Left ventricle myocardium superior (tissue), 1 donor: Measurements from ENCODE around the gene GRID1. TPM values are rescaled to one million over a fixed set of nuclear protein-coding genes. Genes with fewer than 3 reads are reported as not detected.
"Not testable (repeated sequence)": the region's sequence is repeated elsewhere in the genome, so short reads cannot be mapped to it uniquely, and the experiment has no call there.

Source experiments
- ATAC-seq: fragments of 200-7000 bp; cut with Tn5 transposase; one replicate; pipeline ENCODE4 v1.9.1; 2020; ENCODE audit warnings: mild to moderate bottlenecking, moderate library complexity
- DNase-seq: peaks from one replicate; pipeline ENCODE4 v3.0.0-alpha.2; 2020
- intact Hi-C: fragments of 100-400 bp; cut with micrococcal nuclease; formaldehyde crosslinking; loops from one replicate; pipeline ENCODE4 v1.11.0; 2022
- total RNA-seq: library from RNA; stranded (reverse); fragmentation: NEBNext Ultra II Directional; extraction: Animal tissue kit (Norgen Biotek cat#: 25700); gene quantifications from one replicate; pipeline ENCODE4 v1.2.1, GENCODE V29; 2021
- donor health status: DM: no; HTN: yes; CAD: no; lungs with severe emphysema.

Gene GRID1
- total RNA-seq, 1 donor from 2014 or later: 2.4 TPM

DNA sequence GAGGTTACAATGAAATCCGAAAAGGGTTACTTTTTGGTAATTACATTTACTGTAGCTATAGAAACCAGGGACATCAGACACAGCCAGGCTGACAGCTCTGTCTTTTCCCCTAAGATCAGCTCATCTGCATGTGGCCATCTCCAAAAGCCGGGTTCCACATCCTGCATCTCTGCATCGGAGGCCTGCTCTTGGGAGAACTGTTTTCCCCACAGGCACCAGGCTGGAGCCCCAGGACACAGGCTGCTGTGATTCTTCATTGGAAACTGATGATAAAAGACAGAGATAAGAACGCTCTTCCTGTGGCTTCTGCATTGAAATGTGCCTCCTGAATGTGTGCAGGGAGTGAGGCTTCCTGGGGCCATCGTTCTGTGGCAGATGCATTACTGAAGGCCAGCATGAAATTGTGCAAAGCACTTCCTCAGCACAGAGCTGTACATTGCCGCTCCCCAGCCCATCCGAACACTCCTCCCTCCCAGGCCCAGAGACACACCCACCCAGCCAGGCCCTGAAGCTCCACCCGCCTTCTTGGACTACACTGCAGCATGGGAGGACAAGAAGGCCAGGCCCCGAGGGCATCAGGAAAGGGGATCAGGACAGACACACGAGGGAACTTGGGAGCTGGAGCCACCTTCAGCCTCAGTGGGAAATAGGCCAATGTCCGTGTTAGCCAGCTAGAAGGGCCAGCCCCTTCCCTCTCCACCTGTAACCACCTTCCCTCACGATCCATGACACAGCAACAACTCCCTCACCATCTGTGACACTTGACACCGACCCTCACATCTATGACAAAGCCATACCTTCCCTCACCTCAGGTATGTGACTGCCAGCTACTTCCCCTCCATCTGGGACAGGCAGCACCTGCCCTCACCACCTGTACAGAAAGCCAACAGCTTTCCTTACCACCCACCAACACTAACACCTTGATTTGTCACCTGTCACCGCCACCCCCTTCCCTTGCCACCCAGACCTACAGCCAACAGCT, 113.2 kb downstream of the GRID1 start:
- intact Hi-C loops: no loop called here
- ATAC-seq (no peak), DNase-seq (no peak)

DNA sequence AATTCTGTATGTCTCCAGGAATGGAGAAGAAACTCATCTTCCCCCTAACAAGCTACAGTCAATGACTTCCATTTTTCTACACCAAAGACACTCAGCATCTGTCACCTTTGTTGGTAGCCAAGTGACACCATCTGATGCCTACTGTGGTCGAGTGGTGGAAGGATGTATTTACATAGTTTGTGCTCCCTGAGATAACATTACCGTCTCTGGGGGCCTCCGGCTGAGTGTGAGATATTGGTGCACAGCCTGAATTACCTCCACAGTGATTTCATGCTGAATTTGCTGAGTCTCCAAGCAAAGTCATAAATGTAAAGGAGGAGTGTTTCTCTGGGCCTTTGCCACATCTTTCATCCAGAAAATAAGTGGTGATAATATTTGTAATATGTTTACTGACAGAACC, 114.0 kb downstream of the GRID1 start:
- intact Hi-C loops: no loop called here

DNA sequence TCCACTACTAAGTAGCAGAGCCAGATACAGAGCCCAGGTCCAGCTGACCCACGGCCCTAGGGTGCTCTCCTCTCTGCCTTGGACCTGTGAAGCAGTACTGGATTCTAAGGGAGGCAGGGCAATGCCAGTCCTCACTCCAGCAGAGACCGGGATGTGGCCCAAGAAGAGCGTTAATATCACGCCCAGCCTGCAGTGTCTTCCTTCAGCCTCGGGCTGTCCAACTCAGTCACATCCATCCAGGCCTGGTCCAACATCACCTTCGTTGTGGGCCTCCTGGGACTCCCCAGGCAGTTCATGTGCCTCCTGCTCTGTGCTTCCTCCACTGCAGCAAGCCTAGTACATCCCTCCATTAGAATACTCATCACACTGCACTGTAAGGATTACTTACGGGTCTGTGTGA, 114.5 kb downstream of the GRID1 start:
- intact Hi-C loops: no loop called here
- DNase-seq: no peak
- ATAC-seq: no peak

More for the DNA sequence above, 114.0 kb downstream of the GRID1 start:
- DNase-seq (no peak), ATAC-seq (no peak)

- intact Hi-C loops: no loop called here
- ATAC-seq (no peak), DNase-seq (no peak)
Observed at GRCh38 chr10:86251426-86251825, 115.2 kb downstream of the GRID1 start.

DNA sequence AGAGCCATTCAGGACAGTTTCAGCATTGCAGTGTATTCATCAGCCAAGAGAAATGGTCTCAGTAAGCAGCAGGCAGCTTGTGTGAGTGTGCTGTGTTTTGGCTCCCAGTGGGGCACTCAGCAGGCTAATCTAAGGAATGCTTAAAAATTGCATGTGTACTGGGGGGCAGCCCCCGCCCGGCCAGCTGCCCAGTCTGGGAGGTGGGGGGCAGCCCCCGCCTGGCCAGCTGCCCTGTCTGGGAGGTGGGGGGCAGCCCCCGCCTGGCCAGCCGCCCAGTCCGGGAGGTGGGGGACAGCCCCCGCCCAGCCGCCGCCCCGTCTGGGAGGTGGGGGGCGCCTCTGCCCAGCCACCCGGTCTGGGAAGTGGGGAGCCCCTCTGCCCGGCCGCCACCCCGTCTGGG, 116.2 kb downstream of the GRID1 start:
- intact Hi-C loops: no loop called here
- DNase-seq (no peak), ATAC-seq (peak; percentile 48)

DNA sequence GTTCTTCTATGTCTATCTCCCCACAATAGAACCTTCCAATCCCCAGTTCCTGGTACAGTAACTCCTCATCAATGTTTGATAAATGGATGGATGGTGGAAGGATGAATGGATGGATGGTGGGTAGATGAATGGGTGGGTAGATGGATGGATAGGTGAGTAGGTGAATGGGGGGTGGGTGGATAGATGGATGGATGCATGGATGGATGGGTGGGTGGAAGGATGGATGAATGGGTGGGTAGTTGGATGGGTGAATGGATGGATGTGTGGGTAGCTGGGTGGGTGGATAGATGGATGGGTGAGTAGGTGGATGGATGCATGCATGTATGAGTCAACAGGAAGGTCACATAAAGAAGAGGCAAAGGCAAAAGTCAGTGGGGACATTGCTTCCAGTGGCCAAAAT, 116.8 kb downstream of the GRID1 start:
- intact Hi-C loops: no loop called here
- DNase-seq (no peak), ATAC-seq (no peak)

DNA sequence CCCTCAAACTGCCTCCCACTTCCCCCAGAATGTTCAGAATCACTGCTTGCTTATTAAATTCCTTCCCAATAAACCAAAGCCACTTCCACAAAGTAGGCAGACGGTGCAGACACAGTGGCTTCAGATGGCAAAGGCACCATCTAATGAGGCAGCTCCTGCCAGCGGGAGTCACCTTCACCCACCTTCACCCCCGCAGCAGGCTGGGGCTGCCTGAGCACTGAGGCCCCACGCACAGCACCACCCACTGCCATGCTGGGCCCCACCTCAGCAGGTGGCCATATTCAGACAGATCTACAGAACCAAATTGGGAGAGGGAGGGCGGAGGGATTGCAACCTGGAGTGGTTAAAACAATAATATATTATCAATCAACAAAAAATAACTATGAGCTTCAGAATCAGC, 118.5 kb downstream of the GRID1 start:
- DNase-seq (no peak), ATAC-seq (no peak)
- intact Hi-C loops: no loop called here

- intact Hi-C loops: no loop called here
- DNase-seq (no peak), ATAC-seq (no peak)
Observed at GRCh38 chr10:86247588-86247987, 119.0 kb downstream of the GRID1 start.

DNA sequence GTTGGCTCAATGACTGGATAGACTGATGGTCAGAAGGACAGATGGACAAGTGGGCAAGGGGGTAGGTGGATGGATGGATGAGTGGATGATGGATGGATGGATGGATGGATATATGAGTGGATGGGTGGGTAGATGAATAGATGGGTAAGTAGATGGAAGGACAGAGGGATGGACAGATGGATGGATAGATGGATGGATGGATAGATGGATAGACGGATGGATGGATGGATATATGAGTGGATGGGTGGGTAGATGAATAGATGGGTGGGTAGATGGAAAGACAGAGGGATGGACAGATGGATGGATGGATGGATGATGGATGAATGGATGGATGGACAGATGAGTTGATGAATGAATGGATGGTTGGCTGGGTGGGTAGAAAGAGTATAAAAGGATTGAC, 119.5 kb downstream of the GRID1 start:
- DNase-seq: no peak
- intact Hi-C loops: no loop called here
- ATAC-seq: no peak

DNA sequence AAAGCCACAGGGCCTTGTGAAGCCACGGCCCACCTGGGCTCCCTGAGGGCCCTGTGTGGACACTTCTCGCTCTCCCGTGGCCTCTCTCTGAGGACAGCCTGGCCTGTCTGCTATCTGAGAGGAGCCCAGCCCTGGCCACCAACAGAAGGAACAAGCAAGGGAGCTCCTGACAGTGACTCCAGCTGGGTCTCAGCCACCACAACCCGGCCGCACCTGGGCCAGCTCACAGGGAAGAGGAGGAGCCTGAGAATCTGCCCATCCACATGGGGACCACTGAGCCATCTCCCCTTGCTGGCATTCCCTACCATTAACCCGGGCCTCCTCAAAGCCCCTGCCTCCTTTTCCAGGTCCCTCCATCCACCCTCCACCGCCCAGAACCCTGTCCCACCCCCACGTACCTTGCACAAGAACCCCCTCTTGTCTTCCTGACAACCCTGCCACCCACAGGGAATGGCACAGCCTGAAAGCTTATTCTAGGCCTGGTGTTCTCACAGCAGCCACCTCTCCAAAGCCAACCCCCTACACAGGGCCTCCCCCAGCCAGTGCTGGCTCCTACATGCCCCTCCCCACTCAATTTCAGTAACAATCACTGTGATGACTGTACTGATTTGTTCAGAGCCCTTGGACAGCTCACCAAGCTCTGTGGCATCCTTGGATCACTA, 120.2 kb downstream of the GRID1 start:
- intact Hi-C loops: no loop called here
- DNase-seq (no peak), ATAC-seq (no peak)

DNA sequence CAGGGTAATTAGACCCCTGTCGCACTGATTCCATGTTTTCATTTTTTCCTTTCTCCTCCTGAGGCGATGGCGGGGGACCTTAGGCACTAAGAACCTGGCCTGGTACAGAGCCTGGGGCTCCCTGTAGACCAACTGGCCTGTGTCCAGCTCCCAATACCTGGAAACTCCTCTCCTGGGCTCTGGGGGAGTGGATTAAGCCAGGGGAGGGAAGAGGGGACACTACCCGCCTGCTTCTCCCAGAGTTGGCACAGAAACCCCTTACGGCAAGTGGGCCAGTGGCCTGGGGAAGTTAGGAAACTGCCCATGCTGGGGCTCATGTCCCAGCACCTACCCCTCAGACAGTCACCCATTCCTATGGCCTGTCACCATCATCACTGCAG, 121.6 kb downstream of the GRID1 start:
- intact Hi-C loops: no loop called here
- DNase-seq: no peak

GRCh38 chr10:86244297-86245014, 122.1 kb downstream of the GRID1 start:
- no peak for ATAC-seq
- DNase-seq: no peak
- intact Hi-C loops: no loop called here

More for the DNA sequence above, 121.6 kb downstream of the GRID1 start:
- no peak for ATAC-seq

DNA sequence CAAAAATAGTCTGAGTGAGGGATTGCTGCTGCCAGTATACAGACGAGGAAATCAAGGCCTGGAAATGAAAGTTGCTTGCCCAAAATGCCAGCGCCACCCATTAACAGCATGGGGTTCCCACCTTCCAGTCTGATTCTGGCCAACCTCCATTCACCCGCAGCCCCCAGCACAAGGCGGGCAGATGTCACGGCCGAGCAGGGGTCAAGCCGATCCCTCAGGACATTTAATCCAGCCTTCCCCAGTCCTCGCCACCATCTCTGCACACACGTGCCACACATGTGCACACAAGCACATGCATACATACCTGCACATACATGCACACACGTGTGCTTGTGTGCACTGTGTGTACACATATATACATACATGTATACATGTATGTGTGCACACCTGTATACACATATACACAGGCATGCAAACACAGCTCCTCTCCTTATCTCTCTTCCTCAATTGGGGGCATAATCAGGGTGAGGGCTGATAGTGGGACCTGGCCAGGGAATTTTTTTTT, 122.9 kb downstream of the GRID1 start:
- no peak for ATAC-seq
- intact Hi-C loops: no loop called here
- no peak for DNase-seq

- ATAC-seq (no peak), DNase-seq (no peak)
- intact Hi-C loops: no loop called here
Observed at GRCh38 chr10:86242761-86243160, 123.8 kb downstream of the GRID1 start.

DNA sequence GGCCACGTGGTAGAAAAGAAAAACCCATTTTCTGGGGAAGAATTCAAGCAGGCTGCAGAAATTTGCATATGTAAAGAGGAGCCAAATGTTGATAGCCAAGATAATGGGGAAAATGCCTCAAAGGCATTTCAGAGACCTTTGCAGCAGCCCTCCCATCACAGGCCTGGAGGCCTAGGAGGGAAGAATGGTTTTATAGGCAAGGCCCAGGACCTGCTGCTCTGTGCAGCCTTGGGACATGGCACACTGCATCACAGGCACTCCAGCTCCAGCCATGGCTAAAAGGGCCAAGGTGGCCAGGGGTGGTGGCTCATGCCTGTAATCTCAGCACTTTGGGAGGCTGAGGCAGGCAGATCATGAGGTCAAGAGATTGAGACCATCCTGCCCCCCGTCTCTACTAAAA, 128.5 kb downstream of the GRID1 start:
- intact Hi-C loops, ATAC-seq, DNase-seq: not testable (repeated sequence)

- DNase-seq (no peak), ATAC-seq (no peak)
- intact Hi-C loops: no loop called here
Observed at GRCh38 chr10:86234541-86235270, 131.9 kb downstream of the GRID1 start.

- ATAC-seq (no peak), DNase-seq (no peak)
- intact Hi-C loops: no loop called here
Observed at GRCh38 chr10:86234107-86234506, 132.5 kb downstream of the GRID1 start.

- no peak for ATAC-seq
- no peak for DNase-seq
- intact Hi-C loops: no loop called here
Observed at GRCh38 chr10:86233131-86233530, 133.5 kb downstream of the GRID1 start.

DNA sequence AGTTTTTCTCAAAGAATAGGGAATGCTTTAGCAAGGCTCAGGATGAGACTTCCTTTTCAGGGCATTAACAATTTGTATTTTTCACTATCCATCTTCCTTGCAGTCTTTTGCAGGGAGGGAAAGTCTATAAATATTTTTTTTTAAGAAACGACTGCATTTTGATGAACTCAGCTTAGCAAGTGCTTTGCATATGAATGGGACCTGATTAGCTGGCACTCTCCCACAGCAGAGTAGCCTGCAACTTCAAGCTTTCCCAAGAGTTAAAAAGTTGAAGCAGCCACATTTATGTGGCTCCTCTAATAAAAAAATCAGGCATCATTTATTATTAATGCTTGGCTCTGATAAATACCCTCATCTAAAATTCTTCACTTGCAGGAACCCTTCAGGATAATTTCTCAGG, 134.0 kb downstream of the GRID1 start:
- ATAC-seq (no peak), DNase-seq (no peak)
- intact Hi-C loops: no loop called here
